Measurements from ENCODE around the gene VHLL. TPM values are rescaled to one million over a fixed set of nuclear protein-coding genes. Genes with fewer than 3 reads are reported as not detected.
A peak's percentile ranks its signal among the peaks of the same experiment; 100 is the strongest.

The VHLL gene
- total RNA-seq, 1 experiment from 2014 or later, result not detected

GRCh38 chr1:156281693-156282478 is 17.2 kb downstream of the VHLL start:
- CTCF ChIA-PET, result interaction anchor here (0.6 to 3.7 kb wide), 9 partner anchors 38 to 378 kb away, joined by 3 to 22 read pairs (median 5); partner anchors contain the start of gene SLC25A44

GRCh38 chr1:156281281-156281680 is 17.8 kb downstream of the VHLL start:
- no peaks in the 10 kb centered on the region for H3K9me3 Mint-ChIP-seq (ENCODE audit: unreplicated experiment)
- ChIA-PET POLR2A (interaction anchor here (0.6 to 1.0 kb wide), 2 partner anchors 63 to 68 kb away, joined by 3 read pairs; partner anchors contain the start of gene PMF1), CTCF (interaction anchor here (0.6 to 3.7 kb wide), 2 partner anchors 38 to 56 kb away, joined by 5 to 22 read pairs; no protein-coding TSS in a partner anchor)
- Histone ChIP-seq H3K36me3 (ENCODE audit: control insufficient read depth, insufficient read depth, low read length) (peaks cover 9% of the 10 kb centered on the region), H3K4me1 (peaks cover 24% of the 10 kb centered on the region), H3K27me3 (replicated peaks; ENCODE audit: control insufficient read depth, insufficient read depth, low read length) (no peaks in the 10 kb centered on the region), H3K4me3 (ENCODE audit: low read depth, low read length) (peak overlapping the region; percentile 78), H3K9me3 (no peaks in the 10 kb centered on the region)
- H3K27me3 Mint-ChIP-seq (ENCODE audit: insufficient read depth, unreplicated experiment), result no peaks in the 10 kb centered on the region
- H3K4me3 Mint-ChIP-seq (ENCODE audit: unreplicated experiment), result peak overlapping the region; percentile 78
- DNase-seq, result no peak
- peaks cover 24% of the 10 kb centered on the region for H3K4me1 Mint-ChIP-seq (ENCODE audit: low read depth, unreplicated experiment)
- BruUV-seq (replicated peaks), result no TSS peak
- peaks cover 45% of the 10 kb centered on the region for H3K36me3 Mint-ChIP-seq (ENCODE audit: insufficient read depth, unreplicated experiment)
- intact Hi-C loops (cut with micrococcal nuclease; ENCODE audit: unreplicated experiment), result no loop called here
- no peak for TF ChIP-seq CTCF (IDR thresholded peaks at IDR 0.05; ENCODE audit: insufficient read depth in 1 of 2, low read depth in 1 of 2, low read length in 1 of 2, severe bottlenecking in 1 of 2, unreplicated experiment in 1 of 2)
- peak overlapping the region; percentile 61 for H3K27ac Mint-ChIP-seq (ENCODE audit: unreplicated experiment)

More at GRCh38 chr1:156281693-156282478, 17.2 kb downstream of the VHLL start:
- H3K4me1 Mint-ChIP-seq (ENCODE audit: low read depth, unreplicated experiment), result peaks cover 24% of the 10 kb centered on the region
- BruUV-seq (replicated peaks), result TSS peak; percentile 43
- no peaks in the 10 kb centered on the region for H3K9me3 ChIP-seq
- H3K4me1 ChIP-seq, result peaks cover 24% of the 10 kb centered on the region
- no peak for DNase-seq
- intact Hi-C loops (cut with micrococcal nuclease; ENCODE audit: unreplicated experiment), result loop anchor here (1.0 kb wide), 1 partner anchor 56 kb away; the partner anchor contains the start of genes CCT3 and TSACC
- POLR2A ChIA-PET, result interaction anchor here (0.6 to 2.3 kb wide), 10 partner anchors 9 to 304 kb away, joined by 3 to 13 read pairs (median 6); partner anchors contain the start of genes ARHGEF2, CCT3, GLMP and MEF2D
- peaks cover 9% of the 10 kb centered on the region for H3K36me3 ChIP-seq (ENCODE audit: control insufficient read depth, insufficient read depth, low read length)
- no peaks in the 10 kb centered on the region for H3K9me3 Mint-ChIP-seq (ENCODE audit: unreplicated experiment)
- H3K27ac Mint-ChIP-seq (ENCODE audit: unreplicated experiment), result peak overlapping the region; percentile 61
- no peaks in the 10 kb centered on the region for H3K27me3 ChIP-seq (replicated peaks; ENCODE audit: control insufficient read depth, insufficient read depth, low read length)
- no peaks in the 10 kb centered on the region for H3K27me3 Mint-ChIP-seq (ENCODE audit: insufficient read depth, unreplicated experiment)
- peaks cover 39% of the 10 kb centered on the region for H3K36me3 Mint-ChIP-seq (ENCODE audit: insufficient read depth, unreplicated experiment)
- H3K4me3 Mint-ChIP-seq (ENCODE audit: unreplicated experiment), result peak overlapping the region; percentile 78
- peak overlapping the region; percentile 78 for H3K4me3 ChIP-seq (ENCODE audit: low read depth, low read length)
- TF ChIP-seq CTCF (IDR thresholded peaks at IDR 0.05; ENCODE audit: insufficient read depth in 1 of 2, low read depth in 1 of 2, low read length in 1 of 2, severe bottlenecking in 1 of 2, unreplicated experiment in 1 of 2), result no peak

- Mint-ChIP-seq H3K4me3 (ENCODE audit: unreplicated experiment) (no peak overlapping the region), H3K27ac (ENCODE audit: unreplicated experiment) (no peak overlapping the region), H3K9me3 (ENCODE audit: unreplicated experiment) (no peaks in the 10 kb centered on the region), H3K4me1 (ENCODE audit: low read depth, unreplicated experiment) (peaks cover 24% of the 10 kb centered on the region), H3K36me3 (ENCODE audit: insufficient read depth, unreplicated experiment) (peaks cover 59% of the 10 kb centered on the region), H3K27me3 (ENCODE audit: insufficient read depth, unreplicated experiment) (no peaks in the 10 kb centered on the region)
- ChIA-PET POLR2A (interaction anchor here (0.5 kb wide), 1 partner anchor 114 kb away, joined by 3 read pairs; no protein-coding TSS in a partner anchor), CTCF (no interaction called here)
- TF ChIP-seq CTCF (IDR thresholded peaks at IDR 0.05; ENCODE audit: insufficient read depth in 1 of 2, low read depth in 1 of 2, low read length in 1 of 2, severe bottlenecking in 1 of 2, unreplicated experiment in 1 of 2), result no peak
- peaks cover 21% of the 10 kb centered on the region for H3K4me1 ChIP-seq
- H3K27me3 ChIP-seq (replicated peaks; ENCODE audit: control insufficient read depth, insufficient read depth, low read length), result no peaks in the 10 kb centered on the region
- no peak for DNase-seq
- H3K4me3 ChIP-seq (ENCODE audit: low read depth, low read length), result no peak overlapping the region
- H3K9me3 ChIP-seq, result no peaks in the 10 kb centered on the region
- H3K36me3 ChIP-seq (ENCODE audit: control insufficient read depth, insufficient read depth, low read length), result peaks cover 9% of the 10 kb centered on the region
- intact Hi-C loops (cut with micrococcal nuclease; ENCODE audit: unreplicated experiment), result no loop called here
- no TSS peak for BruUV-seq (replicated peaks)
Measured at GRCh38 chr1:156279837-156280236, 19.3 kb downstream of the VHLL start.

Measured in Caco-2 (cell line).